Measurements from ENCODE around the gene STUM.

STUM gene

DNA sequence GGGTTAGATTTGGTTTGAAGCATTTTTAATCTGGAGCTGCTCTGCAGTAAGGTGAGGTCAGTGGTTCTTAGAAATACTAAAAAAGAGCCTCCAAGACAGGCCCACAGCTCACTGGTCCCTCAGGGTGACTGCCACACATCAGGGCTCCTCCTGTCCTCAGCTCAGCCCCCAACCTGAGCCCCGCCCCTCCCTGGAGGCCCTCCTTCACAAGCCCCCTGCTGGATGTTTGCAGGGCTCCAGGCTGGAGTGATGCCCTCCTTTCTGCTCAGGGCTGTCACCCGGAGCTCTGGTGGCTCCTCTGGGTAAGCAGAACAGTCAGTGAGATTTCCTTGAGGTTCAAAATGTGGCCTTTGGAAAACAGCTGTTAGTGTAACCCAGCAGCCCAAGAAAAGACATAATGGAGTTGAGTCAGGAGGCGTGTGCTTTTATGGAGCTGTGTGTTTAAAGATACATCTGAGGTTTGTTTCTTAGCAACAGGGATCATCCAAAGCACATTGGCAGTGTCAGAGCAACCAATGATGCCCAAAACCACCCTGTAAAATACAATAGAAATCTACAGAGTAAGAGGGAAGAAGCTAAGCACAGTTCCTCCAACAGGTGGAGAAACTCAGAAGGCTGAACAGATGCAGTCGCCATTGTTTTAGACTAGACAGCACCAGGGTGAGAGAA is 21.4 kb downstream of the STUM start:
- peak; percentile 33 for DNase-seq (ENCODE audit: extremely low spot score)
- TF ChIP-seq, protein P1, sequence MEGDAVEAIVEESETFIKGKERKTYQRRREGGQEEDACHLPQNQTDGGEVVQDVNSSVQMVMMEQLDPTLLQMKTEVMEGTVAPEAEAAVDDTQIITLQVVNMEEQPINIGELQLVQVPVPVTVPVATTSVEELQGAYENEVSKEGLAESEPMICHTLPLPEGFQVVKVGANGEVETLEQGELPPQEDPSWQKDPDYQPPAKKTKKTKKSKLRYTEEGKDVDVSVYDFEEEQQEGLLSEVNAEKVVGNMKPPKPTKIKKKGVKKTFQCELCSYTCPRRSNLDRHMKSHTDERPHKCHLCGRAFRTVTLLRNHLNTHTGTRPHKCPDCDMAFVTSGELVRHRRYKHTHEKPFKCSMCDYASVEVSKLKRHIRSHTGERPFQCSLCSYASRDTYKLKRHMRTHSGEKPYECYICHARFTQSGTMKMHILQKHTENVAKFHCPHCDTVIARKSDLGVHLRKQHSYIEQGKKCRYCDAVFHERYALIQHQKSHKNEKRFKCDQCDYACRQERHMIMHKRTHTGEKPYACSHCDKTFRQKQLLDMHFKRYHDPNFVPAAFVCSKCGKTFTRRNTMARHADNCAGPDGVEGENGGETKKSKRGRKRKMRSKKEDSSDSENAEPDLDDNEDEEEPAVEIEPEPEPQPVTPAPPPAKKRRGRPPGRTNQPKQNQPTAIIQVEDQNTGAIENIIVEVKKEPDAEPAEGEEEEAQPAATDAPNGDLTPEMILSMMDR (IDR thresholded peaks at IDR 0.05; ENCODE audit: control extremely low read depth, extremely low read depth, low read depth, missing control alignments): no peak
- ChIA-PET CTCF (interaction anchor here (0.7 to 1.6 kb wide), 7 partner anchors 22 to 162 kb away, joined by 3 to 4 read pairs (median 3); partner anchors contain the start of gene PARP1), POLR2A (no interaction called here)

DNA sequence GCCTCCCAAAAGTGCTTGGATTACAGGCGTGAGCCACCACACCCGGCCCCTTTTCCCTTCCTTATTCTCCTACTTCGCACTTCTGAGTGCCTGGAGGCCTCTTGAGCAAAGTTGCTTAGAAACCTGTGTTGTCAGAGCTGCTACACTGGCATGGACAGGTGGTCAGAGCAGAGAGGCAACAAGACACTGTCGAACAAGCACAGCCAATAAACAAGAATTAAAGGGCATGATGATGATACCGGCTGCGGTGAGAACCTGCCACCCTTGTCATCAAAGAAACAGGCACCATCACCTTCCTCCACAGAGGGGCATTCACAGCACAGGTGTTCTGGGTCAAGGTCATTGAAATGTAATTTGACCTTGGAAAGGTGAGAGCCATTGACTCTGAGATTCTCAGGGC is 23.3 kb downstream of the STUM start:
- DNase-seq (ENCODE audit: extremely low spot score): no peak
- ChIA-PET POLR2A (no interaction called here), CTCF (no interaction called here)
- TF ChIP-seq, protein P1 (IDR thresholded peaks at IDR 0.05; ENCODE audit: control extremely low read depth, extremely low read depth, low read depth, missing control alignments): no peak

DNA sequence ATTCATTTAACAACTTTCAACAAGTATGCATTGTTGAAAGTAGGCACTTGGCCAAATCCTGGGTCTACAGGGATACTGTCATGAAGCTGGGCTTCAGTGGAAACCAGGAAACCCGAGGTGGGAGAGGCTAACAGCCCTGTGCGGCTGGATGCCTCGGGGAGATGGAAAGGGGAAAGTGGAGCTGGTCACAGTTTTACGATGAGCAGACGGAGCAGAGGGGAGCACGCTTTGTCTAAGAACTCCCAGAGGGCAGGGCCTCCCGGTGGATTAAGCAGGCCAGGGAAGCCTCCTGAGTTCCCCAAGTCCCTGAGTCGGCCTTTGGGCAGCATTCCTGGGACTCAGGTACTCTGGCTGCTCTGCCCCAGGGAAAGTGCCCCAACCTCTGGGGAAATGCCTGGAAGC is 23.8 kb downstream of the STUM start:
- ChIA-PET CTCF (no interaction called here), POLR2A (no interaction called here)
- no peak for DNase-seq (ENCODE audit: extremely low spot score)
- TF ChIP-seq, protein P1 (IDR thresholded peaks at IDR 0.05; ENCODE audit: control extremely low read depth, extremely low read depth, low read depth, missing control alignments): no peak

DNA sequence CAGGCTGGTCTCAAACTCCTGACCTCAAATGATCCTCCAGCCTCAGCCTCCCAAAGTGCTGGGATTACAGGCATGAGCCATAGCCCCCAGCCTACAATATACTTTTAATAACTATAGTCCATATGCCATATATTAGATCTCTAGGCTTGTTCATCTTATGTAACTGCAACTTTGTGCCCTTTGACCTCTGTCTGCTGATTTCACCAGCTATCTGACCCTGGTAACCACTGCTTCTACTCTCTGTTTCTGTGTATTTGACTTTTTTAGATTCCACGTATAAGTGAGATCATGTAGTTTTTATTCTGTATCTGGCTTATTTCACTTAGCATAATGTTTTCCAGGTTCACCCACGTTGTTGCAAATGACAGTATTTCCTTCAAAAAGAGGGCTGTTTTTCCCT is 25.5 kb downstream of the STUM start:
- POLR2A ChIA-PET: no interaction called here
- CTCF ChIA-PET: interaction anchor here (1.1 to 1.6 kb wide), 3 partner anchors 11 to 35 kb away, joined by 3 to 5 read pairs (median 5); no protein-coding TSS in a partner anchor
- TF ChIP-seq, protein P1 (IDR thresholded peaks at IDR 0.05; ENCODE audit: control extremely low read depth, extremely low read depth, low read depth, missing control alignments): no peak
- DNase-seq (ENCODE audit: extremely low spot score): no peak

DNA sequence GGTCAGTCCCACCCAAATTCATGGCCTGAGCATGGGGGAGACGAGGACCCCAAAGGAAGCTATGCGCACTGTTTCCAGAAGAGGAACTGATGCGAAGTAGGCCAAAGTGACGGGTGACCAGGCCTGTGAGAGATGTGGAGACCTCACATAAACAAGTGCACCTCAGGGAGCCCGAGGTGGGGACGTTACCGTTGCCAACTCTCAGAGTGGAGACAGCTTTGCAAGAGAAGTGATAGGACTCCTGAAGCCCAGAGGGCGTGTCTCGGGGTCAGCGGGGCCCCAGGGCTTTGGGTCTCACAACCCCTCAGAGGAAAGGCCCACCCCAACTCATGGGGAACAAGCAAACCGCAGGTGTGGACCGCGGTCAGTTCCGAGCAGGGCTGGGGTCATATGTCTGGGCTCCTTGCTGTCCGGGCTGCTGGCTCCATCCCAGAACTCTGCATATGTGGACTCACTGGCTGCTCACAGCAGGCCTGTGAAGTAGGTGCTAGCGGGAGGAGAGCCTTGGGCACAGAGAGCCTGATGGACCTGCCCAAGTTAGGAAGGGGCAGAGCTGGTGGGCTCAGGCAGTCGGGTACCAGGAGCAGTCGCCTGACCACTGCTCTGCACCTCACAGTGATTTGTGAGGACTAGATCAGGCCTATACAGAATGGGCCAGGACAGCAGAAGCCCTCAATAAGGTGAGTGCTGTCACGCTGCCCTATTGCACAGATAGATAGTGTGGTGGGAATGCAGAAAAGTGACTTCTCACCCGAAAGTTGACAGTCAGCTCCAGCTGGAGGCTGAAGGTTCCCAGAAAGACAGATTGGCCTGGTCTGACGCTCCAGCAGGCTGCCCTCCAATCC is 26.2 kb downstream of the STUM start:
- CTCF ChIA-PET: interaction anchor here (1.5 kb wide), 1 partner anchor 10 kb away, joined by 3 read pairs; no protein-coding TSS in a partner anchor
- POLR2A ChIA-PET: no interaction called here
- no peak for DNase-seq (ENCODE audit: extremely low spot score)
- TF ChIP-seq, protein P1 (IDR thresholded peaks at IDR 0.05; ENCODE audit: control extremely low read depth, extremely low read depth, low read depth, missing control alignments): no peak

DNA sequence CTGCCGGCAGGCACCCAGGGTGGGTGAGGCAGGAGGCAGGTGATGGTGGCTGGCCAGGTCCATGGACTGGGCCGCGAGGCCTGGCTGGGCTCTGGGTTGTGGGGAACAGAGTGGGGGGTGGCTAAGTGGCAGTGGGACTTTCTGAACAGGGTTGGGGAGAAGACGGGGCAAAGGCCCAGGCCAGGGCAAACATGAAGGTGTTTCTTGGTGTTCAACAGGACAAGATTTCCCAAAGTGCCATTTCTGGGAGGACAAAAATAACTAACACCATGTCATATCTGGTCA is 26.8 kb downstream of the STUM start:
- ChIA-PET POLR2A (no interaction called here), CTCF (interaction anchor here (1.5 kb wide), 1 partner anchor 10 kb away, joined by 3 read pairs; no protein-coding TSS in a partner anchor)
- TF ChIP-seq, protein P1 (IDR thresholded peaks at IDR 0.05; ENCODE audit: control extremely low read depth, extremely low read depth, low read depth, missing control alignments): no peak
- no peak for DNase-seq (ENCODE audit: extremely low spot score)

Measured in GM10248 (cell line).